ENCODE measurements around the gene ACACA. TPM values are rescaled to one million over a fixed set of nuclear protein-coding genes. Genes with fewer than 3 reads are reported as not detected.

Gene ACACA
- 49.4 and 54.5 TPM in 2 replicates for total RNA-seq

GRCh38 chr17:37406635-37407461, at the start of gene ACACA, which contains the start of gene TADA2A:
Gene ACACA (minus strand): TSS chr17:37406836. CDS start chr17:37406299, 537 bp downstream.
Gene TADA2A (plus strand): TSS chr17:37406886. CDS start chr17:37411366, 4,480 bp downstream.

GRCh38 chr17:37375706-37376105, 30.9 kb downstream of the ACACA start, which contains the start of gene C17orf78:
Gene C17orf78 (plus strand): TSS chr17:37375985. CDS start chr17:37376093, 108 bp downstream.

Other genes starting within 250 kb of the ACACA start
- not detected in 2 replicates for gene C17orf78, start 30.9 kb downstream of the ACACA start, total RNA-seq
- 6.2 and 10.9 TPM in 2 replicates for gene TADA2A, start 50 bp upstream of the ACACA start, total RNA-seq
- 94.5 and 95.0 TPM in 2 replicates for gene DUSP14, start 83.1 kb upstream of the ACACA start, total RNA-seq
- 5.0 and 7.3 TPM in 2 replicates for gene SYNRG, start 202.6 kb upstream of the ACACA start, total RNA-seq
- gene DDX52, start 236.6 kb upstream of the ACACA start, total RNA-seq = 16.9 and 19.5 TPM in 2 replicates

All from hair follicular keratinocyte (primary cell).